Suppressor macrophage treated with lipopolysaccharide for 1 hour (primary cell): ENCODE data around the gene FGD3.
"Not testable (repeated sequence)": the region's sequence is repeated elsewhere in the genome, so short reads cannot be mapped to it uniquely, and the experiment has no call there.

Experiments
- DNase-seq, 3 donors: peaks; one replicate each; pipeline ENCODE4 v3.0.0-alpha.2; 2020 to 2022

FGD3 gene, protein sequence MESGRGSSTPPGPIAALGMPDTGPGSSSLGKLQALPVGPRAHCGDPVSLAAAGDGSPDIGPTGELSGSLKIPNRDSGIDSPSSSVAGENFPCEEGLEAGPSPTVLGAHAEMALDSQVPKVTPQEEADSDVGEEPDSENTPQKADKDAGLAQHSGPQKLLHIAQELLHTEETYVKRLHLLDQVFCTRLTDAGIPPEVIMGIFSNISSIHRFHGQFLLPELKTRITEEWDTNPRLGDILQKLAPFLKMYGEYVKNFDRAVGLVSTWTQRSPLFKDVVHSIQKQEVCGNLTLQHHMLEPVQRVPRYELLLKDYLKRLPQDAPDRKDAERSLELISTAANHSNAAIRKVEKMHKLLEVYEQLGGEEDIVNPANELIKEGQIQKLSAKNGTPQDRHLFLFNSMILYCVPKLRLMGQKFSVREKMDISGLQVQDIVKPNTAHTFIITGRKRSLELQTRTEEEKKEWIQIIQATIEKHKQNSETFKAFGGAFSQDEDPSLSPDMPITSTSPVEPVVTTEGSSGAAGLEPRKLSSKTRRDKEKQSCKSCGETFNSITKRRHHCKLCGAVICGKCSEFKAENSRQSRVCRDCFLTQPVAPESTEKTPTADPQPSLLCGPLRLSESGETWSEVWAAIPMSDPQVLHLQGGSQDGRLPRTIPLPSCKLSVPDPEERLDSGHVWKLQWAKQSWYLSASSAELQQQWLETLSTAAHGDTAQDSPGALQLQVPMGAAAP

DNA sequence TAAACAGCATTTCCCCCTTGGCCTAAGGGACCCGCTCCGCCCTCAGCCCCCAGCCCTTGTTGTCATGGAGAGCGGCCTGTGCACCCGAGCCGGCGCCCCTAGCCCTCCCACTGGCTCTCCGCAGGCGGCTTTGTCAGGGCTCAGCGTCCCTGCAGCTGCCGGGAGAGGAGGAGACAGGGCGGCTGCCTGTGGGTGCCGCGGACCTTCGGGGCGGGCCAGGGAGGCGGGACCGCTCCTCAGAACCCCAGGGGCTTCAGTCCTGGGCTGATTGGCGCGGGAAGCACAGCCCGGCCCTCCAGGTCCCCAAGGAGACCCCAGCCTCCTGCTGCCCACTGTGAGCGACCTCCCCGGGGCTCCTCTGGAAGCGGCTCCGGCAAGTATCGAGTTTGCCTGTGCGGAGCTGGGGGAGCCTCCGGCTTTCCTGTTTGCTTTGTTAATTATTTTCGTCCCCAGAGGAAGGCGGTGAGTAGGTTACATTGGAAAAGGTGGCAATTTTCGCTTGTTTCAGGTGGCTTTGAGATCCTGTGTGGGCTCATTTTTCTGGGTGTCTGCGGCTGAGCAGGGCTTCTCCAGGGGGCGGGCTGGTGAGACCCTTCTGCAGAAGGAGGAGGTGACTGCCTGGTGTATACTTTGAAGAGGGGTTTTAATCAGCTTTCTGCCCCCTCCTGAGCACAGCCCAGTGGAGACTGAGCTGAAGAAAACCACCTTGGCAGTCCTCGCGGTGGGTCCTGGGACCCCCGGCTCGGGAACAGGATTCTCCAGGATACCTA, at the start of gene FGD3:
TSS of gene FGD3 (plus strand) at position 256 of the 770 bp plus-strand sequence. CDS start 28,734 bp downstream, outside the sequence.
- DNase-seq: peak; percentile 19 to 52 (median 32)

DNA sequence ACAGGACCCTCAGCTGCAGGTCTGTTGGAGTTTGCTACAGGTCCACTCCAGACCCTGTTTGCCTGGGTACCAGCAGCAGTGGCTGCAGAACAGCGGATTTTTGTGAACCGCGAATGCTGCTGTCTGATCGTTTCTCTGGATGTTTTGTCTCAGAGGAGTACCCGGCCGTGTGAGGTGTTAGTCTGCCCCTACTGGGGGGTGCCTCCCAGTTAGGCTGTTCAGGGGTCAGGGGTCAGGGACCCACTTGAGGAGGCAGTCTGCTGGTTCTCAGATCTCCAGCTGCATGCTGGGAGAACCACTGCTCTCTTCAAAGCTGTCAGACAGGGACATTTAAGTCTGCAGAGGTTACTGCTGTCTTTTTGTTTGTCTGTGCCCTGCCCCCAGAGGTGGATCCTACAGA, 42.2 kb upstream of the FGD3 start:
- not testable (repeated sequence) for DNase-seq

DNA sequence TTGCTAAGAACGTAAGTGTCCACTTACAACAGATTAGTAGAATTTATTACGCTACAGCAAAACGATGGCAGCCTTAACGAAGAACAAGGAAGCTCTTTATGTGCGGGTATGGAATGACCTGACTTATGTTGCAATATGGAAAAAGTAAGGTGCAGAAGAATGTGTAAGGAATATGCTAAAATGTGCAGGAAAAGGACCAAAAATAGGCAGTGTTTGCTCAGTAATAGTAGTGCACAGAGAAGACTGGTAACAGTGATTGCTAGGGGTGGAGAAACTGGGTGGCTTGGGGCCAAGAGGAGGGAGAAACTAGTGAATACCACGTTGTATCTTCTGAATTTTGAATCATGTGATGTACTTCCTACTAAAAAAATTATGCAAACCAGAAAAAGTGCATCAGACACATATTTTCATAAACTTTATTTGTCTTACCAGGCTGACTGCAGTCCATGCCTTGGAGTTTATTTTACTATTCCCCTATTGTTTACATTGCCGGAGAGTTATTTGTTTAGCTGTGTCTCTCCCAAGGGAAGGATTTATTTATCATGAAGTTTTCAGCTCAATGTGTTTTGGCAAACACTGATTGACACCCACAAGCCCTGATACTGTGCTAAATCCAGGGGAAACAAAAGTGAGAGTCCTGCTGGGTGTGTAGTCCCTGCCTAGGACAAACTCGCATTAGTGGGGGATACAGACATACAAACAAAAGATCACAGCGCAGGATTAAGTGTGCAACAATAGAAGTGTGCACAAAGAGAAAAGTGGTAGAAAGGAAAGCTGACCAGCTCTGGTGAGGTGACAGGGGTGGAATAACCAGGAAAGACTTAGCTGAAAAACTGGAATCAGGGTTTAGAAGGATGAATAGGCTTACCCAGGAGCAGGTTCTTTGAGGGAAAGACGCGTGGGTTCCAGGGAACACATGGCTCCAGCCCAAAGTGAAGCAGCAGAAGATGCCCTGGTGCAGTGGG, 35.5 kb upstream of the FGD3 start:
- peak; percentile 33 to 41 (median 35) for DNase-seq

DNA sequence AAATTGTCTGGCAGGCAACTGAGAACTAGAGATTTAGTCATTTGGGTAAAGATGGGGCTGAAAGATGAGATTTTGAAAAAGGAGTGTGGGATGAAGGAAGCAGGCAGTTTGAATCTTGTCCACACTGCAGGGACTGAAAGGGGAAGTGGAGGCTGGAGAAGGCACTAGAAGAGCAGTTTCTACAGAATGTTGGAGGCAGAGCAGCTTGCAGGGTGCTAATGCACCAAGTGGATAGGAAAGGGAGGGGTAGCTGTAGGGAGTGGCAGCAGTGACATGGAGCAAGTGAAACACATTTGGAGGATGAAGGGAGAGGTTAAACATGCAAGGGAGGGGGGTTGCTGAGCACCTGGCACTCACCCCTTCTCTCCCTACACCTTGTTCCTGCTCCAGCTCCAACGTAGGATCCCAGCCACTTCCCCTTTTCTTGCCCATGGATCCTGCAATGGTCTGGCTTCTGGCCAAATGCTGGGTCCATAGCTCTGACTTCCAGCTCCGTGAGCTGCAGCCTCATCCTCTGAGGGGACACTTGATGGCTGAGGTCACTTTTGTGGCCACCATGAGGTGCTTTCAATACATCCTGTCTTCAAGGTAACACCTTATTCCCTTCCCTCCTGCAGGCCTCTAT, 30.0 kb upstream of the FGD3 start:
- DNase-seq: peak; percentile 31 to 57 (median 54)

DNA sequence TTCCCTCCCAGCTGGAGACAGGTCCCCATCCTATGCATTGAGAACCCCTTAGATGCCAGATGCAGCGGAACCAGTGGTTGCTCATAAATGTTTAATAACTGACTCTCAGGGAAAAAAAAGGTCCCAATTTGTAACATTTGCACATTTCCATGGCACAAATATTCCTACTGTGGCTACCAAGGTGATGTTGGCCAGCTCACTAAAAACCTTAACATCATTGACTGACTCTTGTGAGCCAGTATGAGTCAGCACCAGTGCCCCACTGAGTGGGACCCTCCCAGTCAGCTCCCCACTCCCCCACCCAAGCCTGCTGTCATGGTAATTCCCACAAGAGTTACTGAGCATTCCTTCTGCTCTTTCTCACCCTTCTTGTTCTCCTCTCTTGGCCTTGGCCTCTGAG, 26.9 kb upstream of the FGD3 start:
- no peak for DNase-seq

DNA sequence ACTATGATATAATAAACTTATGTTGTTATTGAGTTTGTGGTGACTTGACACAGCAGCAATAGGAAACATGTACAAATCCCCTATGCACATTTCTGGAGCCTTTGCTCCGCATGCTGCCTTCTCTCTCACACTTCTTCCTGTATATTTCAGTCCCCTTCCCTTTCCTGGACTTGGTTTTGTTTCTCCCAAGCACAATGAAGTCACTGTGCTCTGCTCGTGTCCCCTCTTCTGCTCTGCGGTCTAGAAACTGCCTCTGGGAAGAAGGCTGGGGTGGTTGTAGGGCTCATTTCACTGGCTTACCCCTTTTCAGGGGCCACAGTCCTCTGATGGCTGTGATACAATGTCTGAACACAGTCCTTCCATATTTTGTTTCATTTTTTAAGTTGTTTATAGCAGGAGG, 15.7 kb upstream of the FGD3 start:
- peak in 2 of 3 donors; percentile 15 to 28 for DNase-seq

DNA sequence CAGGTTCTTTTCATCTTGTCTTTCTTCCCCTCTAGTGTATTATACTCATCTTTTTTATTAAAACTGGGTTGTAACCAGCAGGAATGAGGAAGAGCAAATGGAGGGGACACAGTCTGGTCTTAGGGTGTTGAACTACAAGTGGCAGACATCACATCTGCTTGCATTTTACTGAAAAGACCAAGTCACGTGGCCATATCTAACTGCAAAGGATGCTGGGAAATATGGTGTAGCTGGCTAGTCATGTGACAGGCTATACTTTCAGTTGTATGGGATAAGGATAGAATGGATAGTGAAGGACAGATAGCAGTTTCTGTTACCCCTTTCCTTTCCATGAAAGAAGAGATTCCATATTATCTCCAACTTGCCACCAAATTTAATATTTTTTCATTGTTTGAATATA, 13.0 kb upstream of the FGD3 start:
- DNase-seq: peak in 1 of 3 donors; percentile 14

DNA sequence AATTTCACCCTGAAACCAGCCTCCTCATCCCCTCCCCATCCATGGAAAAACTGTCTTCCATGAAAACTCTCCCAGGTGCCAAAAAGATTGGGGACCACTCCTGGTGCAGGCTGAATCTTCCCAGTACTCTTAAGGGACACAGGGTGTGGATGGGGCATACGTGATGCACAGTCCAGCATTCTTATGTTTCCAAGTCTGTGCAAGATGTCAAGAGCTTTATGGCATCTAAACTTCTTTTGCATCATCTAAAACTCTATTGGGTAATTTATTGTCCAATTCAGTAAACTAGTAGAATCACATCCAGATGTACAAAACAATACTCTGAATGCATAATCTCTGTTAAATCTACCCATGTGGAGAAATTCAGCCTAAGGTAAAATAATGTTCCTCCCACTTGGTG, 9.3 kb upstream of the FGD3 start:
- DNase-seq: no peak

DNA sequence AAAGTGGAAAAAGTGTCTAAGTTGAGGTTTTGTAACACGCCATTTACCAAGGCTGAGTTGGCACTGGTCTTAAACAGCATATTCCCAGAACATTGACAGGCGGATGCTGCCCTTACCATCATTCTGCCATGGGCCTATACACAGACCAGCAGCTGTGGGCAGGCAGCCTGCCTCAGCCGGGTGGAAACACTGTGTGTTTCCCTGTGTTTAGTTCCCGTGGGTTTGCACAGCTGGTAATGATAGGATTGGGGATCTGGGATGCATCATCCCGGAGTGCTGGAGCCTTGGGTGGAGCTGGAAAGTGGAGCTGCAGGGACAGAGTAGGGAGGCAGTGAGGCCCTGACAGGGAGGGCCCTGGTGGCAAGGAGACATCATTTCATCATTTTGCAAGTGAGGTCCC, 5.5 kb upstream of the FGD3 start:
- no peak for DNase-seq

DNA sequence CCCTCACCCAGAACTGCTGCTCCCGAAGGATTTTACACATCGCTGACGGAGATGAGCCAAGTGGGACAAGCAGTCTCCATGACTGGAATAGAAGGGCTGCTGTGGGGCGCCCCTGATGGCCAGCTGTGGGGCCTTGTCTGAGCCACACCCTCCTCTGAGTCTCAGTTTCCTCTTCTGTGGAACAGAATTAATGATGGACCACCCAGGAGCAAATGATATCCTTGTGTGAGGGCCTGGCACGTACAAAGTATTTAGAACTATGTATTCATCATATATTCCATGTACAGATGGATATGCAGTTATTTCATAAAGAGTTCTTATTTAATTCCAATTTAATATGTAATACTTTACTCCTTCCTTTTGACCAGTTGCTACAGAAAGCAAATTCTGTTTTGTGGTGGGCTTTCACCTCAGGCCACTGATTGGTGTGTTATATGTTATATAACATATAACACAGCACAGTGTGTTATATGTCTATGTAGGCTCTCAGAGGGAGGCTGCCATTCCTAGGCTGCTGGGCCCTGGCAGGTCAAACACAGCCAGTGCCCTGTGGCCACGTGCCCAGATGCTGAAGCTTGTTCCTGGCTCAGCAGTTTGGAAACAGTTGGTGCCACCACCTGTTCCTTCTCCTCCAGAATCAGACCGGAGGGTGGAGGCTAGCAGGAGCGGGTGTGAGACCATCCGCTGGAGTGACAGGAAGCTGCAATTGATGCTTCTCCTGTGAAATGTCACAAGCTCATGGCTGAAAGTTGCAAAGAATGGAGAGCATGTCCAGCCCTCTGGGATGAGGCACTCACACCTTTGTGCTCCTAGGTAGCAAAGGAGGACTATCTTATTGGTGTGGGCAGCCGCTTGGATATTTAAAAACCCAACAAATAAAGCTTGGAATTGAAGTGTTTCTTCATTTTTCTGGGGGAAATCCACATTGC, 4.4 kb upstream of the FGD3 start:
- peak in 1 of 3 donors; percentile 15 for DNase-seq

DNA sequence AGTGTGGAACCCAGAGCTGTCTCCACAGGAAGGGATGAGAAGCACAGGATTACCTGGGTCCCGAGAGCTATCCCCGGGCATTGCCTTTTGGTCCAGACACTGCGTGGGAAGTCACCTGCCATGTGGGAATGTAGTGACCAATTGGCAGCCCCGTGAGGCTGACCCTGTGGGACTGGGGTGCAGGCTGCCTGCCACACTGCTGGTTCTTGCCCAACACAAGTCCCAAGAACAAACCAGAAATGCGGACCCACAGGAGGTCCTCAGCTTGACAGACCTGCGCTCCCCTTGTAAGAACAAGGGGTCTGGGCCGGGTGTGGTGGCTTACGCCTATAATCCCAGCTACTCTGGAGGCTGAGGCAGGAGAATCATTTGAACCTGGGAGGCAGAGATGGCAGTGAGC, 2.4 kb upstream of the FGD3 start:
- peak in 1 of 3 donors; percentile 7 for DNase-seq

DNA sequence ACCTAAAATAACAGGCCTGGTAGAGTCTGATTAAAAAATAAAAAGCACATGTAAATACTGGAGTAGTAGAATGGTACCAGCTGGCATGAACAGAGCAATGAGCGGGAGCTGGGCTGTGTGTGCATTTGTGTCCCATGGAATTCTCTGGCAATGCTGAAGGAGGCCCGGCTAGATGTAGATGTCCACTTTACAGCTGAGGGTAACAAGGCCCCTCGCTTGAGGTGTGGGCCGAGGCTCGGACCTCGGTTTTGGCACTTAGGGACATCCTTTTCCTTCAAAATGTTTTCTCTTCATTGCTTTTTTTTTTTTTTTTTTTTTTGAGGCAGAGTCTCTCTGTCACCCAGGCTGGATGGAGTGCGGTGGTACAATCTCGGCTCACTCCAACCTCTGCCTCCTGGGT, 1.5 kb upstream of the FGD3 start:
- DNase-seq: peak in 1 of 3 donors; percentile 3

DNA sequence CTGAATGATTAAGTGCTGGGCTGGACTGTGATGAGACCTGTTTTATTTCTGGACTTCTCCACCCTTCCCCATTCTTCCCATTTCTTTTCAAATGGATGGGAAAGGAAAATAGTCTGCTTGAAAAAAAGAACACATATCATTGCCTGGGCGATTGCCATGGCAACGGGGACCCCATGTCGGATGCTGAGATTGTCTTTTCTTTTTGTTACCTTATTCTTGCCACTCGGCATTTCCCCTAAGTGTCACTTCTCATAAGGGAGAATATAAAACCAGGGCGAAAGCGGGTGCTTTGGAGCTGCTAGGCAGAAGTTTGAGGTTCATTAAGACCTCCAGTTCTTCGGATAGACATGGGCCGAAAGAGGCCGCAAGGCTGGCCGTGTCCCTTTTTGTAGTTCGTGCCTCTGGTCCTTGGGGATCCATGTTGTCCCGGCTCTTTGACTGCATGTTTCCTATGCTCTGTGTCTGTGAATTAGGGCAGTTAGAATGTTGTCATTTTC, 763 bp downstream of the FGD3 start:
- peak in 1 of 3 donors; percentile 8 for DNase-seq

DNA sequence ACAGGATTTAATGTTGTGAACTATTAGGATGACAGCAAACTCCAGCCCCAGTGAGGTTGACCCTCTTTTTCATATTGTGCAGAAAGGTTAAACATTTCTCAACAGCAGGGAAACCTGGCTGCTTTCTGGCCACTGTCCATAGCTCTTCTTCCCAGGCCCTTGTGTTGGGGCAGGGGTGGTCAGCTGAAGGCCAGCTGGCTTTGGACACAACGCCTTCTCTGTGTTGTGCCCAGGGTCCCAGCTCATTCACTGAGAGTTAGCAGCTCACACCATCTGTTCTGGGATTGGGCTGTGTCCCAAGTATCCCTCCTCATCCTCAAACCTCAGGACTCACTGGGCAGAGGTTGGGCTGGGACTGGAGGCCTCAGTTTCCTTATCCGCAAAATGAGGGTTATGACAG, 1.3 kb downstream of the FGD3 start:
- peak in 1 of 3 donors; percentile 16 for DNase-seq

DNA sequence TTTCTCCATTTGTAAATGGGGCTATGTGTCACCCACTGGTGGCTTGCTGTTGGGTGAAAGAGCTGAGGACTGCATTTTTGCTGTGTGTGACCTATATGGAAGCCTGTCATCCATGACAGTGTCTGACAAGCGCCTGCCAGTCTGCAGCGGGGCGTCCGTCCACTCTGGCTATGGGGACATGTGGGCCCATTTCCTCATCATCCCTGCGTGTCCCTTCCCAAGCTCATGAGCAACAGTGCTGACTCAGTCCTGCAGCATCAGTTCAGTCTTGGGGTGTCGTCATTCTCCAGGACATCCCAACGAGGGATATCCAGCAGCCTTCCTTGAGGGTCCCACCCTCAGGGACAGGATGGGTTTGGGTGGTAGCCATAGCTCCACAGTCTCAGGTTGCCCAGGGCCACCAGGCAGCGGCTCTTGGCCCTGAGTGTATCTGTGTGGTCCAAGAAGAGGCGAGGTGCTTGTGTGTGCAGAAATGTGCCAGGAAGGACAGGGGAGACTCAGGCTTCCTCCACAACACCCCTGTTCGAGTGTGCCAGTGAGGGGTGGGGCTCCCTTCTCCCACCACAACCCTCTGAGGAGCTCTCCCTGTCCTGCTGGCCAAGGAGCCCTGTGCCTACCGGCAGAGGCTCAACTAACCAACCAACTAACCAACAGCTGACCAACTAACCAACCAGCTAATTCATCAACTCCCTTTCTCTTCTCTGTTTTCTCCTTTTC, 2.1 kb downstream of the FGD3 start:
- peak in 1 of 3 donors; percentile 10 for DNase-seq

DNA sequence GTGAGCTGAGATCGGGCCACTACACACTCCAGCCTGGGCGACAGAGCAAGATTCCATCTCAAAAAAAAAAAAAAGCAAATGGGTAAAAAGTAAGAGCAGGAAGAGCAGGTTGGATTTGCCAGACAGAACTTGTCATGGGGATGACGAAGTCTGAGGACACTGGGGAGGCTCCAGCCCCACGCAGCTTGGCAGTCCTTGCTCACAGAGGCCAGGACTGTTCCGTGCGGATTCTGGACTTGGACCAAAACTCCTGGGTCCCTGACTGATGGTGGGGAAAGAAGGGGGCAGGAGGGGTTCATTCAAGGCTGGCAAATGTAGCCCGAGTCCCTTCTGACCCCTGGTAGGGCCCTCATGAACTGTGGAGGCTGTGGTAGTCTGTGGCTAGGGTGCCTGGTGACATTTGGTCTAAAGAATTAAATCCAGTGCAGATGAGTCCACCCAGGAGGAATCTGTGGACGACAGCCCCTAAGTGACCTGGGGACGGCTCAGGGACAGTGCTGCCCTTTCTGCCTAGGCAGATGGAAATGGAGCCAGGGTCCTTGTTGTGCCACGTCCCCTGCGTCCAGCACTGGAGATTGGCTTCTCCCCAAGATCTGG, 3.1 kb downstream of the FGD3 start:
- peak in 1 of 3 donors; percentile 11 for DNase-seq

DNA sequence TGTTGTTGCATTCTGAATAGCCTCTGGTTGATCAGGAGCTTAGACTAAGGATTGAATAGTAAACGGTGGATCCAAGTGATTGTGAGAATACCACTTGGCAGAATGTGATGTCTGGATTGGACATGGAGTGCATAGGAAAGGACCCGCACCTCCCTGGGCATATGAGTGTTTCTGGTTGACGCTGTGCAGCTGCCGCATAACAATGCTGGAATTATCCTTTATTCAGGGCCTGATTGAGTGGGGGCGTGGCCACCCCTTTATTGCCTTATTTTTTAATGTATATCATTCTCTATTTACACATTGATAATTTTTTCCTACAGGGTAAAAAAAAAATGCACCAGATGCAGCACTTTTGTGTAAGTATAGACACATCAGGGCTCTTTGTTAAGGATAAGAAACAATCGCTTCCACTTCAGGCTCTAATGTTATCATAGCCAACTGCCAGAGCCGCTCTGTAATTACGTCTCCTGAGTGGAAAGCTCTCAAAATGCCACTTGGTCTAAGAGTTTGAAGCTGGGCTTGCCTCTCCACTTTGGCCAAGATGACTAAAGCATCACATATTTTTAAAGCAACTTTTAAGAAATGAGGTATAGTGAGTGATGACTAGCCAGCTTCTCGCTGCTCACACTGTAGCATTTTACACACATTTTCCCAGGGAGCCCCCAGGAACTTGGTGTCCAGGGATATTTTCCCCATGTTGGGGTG, 5.7 kb downstream of the FGD3 start:
- DNase-seq: peak in 1 of 3 donors; percentile 8
